GM23338 (cell line): ENCODE data around the gene TINCR. TPM values are rescaled to one million over a fixed set of nuclear protein-coding genes. Genes with fewer than 3 reads are reported as not detected.

Experiments used
- CREB1 ChIP-seq: fragments of 250-450 bp; sonication (Bioruptor Pico); IDR thresholded peaks from 2 replicates; pipeline ENCODE4 v1.5.0; 2020; ENCODE audit warnings: low read depth, mild to moderate bottlenecking, moderate library complexity
- EZH2 ChIP-seq: fragments of 200-600 bp; sonication (generic); IDR thresholded peaks from one replicate; pipeline ENCODE4 v1.8.0; 2017; ENCODE audit warnings: antibody characterized with exemption, mild to moderate bottlenecking, low read depth; ENCODE audit not compliant: unreplicated experiment
- EZH2phosphoT487 ChIP-seq: fragments of 200-600 bp; sonication (generic); IDR thresholded peaks from one replicate; pipeline ENCODE4 v1.8.1; 2018; ENCODE audit warnings: antibody characterized with exemption; ENCODE audit not compliant: unreplicated experiment
- NANOG ChIP-seq: IDR thresholded peaks from 2 replicates; pipeline ENCODE4 v1.6.1; 2016; ENCODE audit warnings: antibody characterized with exemption, borderline replicate concordance
- REST ChIP-seq: IDR thresholded peaks from one replicate; pipeline ENCODE4 v1.6.1; 2018; ENCODE audit warnings: antibody characterized with exemption; ENCODE audit not compliant: unreplicated experiment
- ZNF114 ChIP-seq: fragments of 250-450 bp; sonication (Bioruptor Pico); IDR thresholded peaks from 2 replicates; pipeline ENCODE4 v1.5.0; 2020; ENCODE audit warnings: mild to moderate bottlenecking, moderate library complexity
- ZNF331 ChIP-seq: fragments of 250-450 bp; sonication (Bioruptor Pico); IDR thresholded peaks from 2 replicates; pipeline ENCODE4 v1.5.0; 2020; ENCODE audit warnings: low read depth, mild to moderate bottlenecking, moderate library complexity
- ZNF462 ChIP-seq: fragments of 250-450 bp; sonication (Bioruptor Pico); IDR thresholded peaks from 2 replicates; pipeline ENCODE4 v1.5.0; 2020; ENCODE audit warnings: mild to moderate bottlenecking, moderate library complexity
- polyA plus RNA-seq: library from polyadenylated mRNA; unstranded; fragments of >200 nt; fragmentation: Nextera tagmentation; extraction: Ambion mirVana; gene quantifications from 2 replicates; pipeline ENCODE4 v1.2.1, GENCODE V29; 2016
- total RNA-seq: library from RNA; depleted of rRNA; stranded (reverse); fragments of >200 nt; shearing (Covaris generic); gene quantifications from 2 replicates; pipeline ENCODE4 v1.2.3, GENCODE V29; 2014
- TF ChIP-seq, protein P1 (sequence below): IDR thresholded peaks from 2 replicates; pipeline ENCODE4 v1.6.1; 2016; ENCODE audit warnings: antibody characterized with exemption

TINCR gene
- total and polyA plus RNA-seq, 2 experiments from 2014 or later: 0.42 to 0.97 TPM

DNA sequence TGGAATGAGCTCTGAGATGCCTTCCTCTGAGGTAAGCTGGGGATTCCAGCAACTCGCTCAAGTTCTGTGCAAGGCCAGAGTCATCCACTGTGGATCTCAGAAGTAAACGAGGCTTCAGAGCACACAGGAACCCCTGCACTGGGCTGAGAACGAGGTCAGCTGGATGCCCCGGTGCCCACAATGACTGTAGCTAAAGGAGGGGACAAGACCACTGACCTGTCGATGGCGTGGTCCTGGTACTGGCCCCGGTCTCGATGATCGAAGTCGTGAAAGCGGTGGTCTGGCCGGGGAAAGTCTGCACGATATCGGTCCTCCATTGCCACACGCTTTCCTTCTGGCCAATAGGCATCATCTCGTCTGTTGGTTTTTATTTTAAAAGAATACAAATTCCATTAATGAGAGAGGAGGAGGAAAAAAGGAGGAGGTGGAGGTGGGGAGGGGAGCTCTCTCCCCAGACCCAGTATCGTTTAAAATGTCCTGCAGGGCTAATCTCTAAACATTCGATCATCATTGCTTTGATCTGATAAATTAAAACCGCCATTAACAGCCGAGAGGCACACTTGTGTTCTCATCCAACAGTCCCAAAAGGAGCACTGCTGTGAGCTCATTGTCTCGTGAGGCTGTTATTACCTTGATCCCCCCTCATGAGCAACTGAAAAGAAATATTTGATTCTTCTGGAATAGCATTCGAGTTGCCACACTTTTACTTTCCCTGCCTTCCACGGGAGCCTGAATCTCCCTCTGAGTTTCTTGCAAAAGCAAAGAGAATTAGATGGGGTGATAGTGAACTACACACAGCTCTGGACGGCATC lies 25.0 kb upstream of the TINCR start (continued):
- no peak for TF ChIP-seq ZNF462
- no peak for TF ChIP-seq REST
- TF ChIP-seq EZH2phosphoT487: no peak
- no peak for TF ChIP-seq EZH2
- no peak for TF ChIP-seq ZNF331 (CRISPR knock-in tag)
- no peak for TF ChIP-seq NANOG
- TF ChIP-seq ZNF114: no peak
- TF ChIP-seq, protein P1, sequence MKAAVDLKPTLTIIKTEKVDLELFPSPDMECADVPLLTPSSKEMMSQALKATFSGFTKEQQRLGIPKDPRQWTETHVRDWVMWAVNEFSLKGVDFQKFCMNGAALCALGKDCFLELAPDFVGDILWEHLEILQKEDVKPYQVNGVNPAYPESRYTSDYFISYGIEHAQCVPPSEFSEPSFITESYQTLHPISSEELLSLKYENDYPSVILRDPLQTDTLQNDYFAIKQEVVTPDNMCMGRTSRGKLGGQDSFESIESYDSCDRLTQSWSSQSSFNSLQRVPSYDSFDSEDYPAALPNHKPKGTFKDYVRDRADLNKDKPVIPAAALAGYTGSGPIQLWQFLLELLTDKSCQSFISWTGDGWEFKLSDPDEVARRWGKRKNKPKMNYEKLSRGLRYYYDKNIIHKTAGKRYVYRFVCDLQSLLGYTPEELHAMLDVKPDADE: no peak
- TF ChIP-seq CREB1 (CRISPR knock-in tag): no peak
